H1 (cell line): ENCODE measurements around the gene CACNB2. TPM values are rescaled to one million over a fixed set of nuclear protein-coding genes. Genes with fewer than 3 reads are reported as not detected.

Experiments
- CTCF ChIA-PET: fragments of 300-600 bp; sonication (Branson Sonifier 250); formaldehyde crosslinking; loops from one replicate; lab custom pipeline; 2021; ENCODE audit not compliant: partially characterized antibody; lab: Charles Lee
- POLR2A ChIA-PET: fragments of 300-600 bp; sonication (Branson Sonifier 250); formaldehyde crosslinking; loops from one replicate; lab custom pipeline; 2021; ENCODE audit warnings: inconsistent platforms; ENCODE audit not compliant: partially characterized antibody; lab: Charles Lee
- DNase-seq, 2 experiments: peaks; one replicate each; pipeline versions ENCODE4 v3.0.0 to v3.0.0-alpha.2; 2010 to 2022; ENCODE audit warnings: low spot score in 2 of 2, low read depth in 1 of 2, mixed read lengths in 1 of 2
- FAIRE-seq: peaks from 2 replicates; lab custom pipeline; 2011; peaks lifted over from hg19 to GRCh38; lab: Jason Lieb, UNC
- H2AFZ ChIP-seq: 2 replicates; pipeline ENCODE4 v1.8.1; 2012; ENCODE audit warnings: low read length, inconsistent platforms
- H2AK5ac ChIP-seq: 2 replicates; pipeline ENCODE4 v1.6.1; 2013; ENCODE audit warnings: low read depth, low read length
- H2BK120ac ChIP-seq: replicated peaks from 2 replicates; pipeline ENCODE3; 2013; ENCODE audit warnings: low read depth, low read length, inconsistent platforms
- H2BK12ac ChIP-seq: 2 replicates; pipeline ENCODE4 v1.6.1; 2013; ENCODE audit warnings: low read depth, low read length
- H2BK15ac ChIP-seq: 2 replicates; pipeline ENCODE4 v1.6.1; 2013; ENCODE audit warnings: low read length
- H2BK20ac ChIP-seq: 2 replicates; pipeline ENCODE4 v1.6.1; 2013; ENCODE audit warnings: low read length
- H2BK5ac ChIP-seq: 2 replicates; pipeline ENCODE4 v1.6.1; 2013; ENCODE audit warnings: low read depth, low read length
- H3K14ac ChIP-seq: 2 replicates; pipeline ENCODE4 v1.6.1; 2013; ENCODE audit warnings: inconsistent platforms; ENCODE audit not compliant: insufficient read length
- H3K18ac ChIP-seq: 2 replicates; pipeline ENCODE4 v1.6.1; 2013; ENCODE audit warnings: low read length; ENCODE audit errors: extremely low read depth
- H3K23ac ChIP-seq: 2 replicates; pipeline ENCODE4 v1.6.1; 2013; ENCODE audit warnings: inconsistent platforms; ENCODE audit not compliant: insufficient read length
- H3K23me2 ChIP-seq: 2 replicates; pipeline ENCODE4 v1.6.1; 2013; ENCODE audit warnings: low read depth, low read length
- H3K27ac ChIP-seq: 2 replicates; pipeline ENCODE4 v1.6.1; 2011; ENCODE audit warnings: low read depth, low read length, inconsistent platforms
- H3K27me3 ChIP-seq, 4 experiments: replicated peaks in 1 of 4; 1 replicate in 1 of 4; 2 replicates in 3 of 4; pipeline versions ENCODE4 v1.6.1 to v1.8.1; 2011 to 2013; ENCODE audit warnings: low read length in 3 of 4, mild to moderate bottlenecking in 3 of 4, inconsistent platforms in 2 of 4, mixed read lengths in 2 of 4, moderate library complexity in 1 of 4; ENCODE audit not compliant: control insufficient read depth in 3 of 4, insufficient read depth in 3 of 4; ENCODE audit errors: extremely low read depth in 1 of 4
- H3K36me3 ChIP-seq, 4 experiments: 2 replicates each; pipeline versions ENCODE4 v1.6.1 to v1.8.1; 2011 to 2013; ENCODE audit warnings: mild to moderate bottlenecking in 4 of 4, low read length in 3 of 4, moderate library complexity in 2 of 4, control low read depth in 1 of 4, inconsistent platforms in 1 of 4; ENCODE audit not compliant: insufficient read depth in 4 of 4, control insufficient read depth in 2 of 4
- H3K4ac ChIP-seq: replicated peaks from 2 replicates; pipeline ENCODE3; 2013; ENCODE audit warnings: low read length, low read depth, mixed read lengths, inconsistent platforms; ENCODE audit not compliant: insufficient read length
- H3K4me1 ChIP-seq, 4 experiments: replicated peaks in 1 of 4; 1 replicate in 1 of 4; 2 replicates in 3 of 4; pipeline versions ENCODE4 v1.6.1 to v1.8.1; 2011 to 2013; ENCODE audit warnings: low read length in 3 of 4, inconsistent platforms in 2 of 4, mixed read lengths in 1 of 4; ENCODE audit not compliant: insufficient read depth in 4 of 4, control insufficient read depth in 3 of 4
- H3K4me2 ChIP-seq, 2 experiments: 2 replicates each; pipeline versions ENCODE4 v1.6.1 to v1.8.1; 2011 to 2013; ENCODE audit warnings: low read depth in 2 of 2, low read length in 2 of 2, control low read depth in 1 of 2, inconsistent platforms in 1 of 2, mild to moderate bottlenecking in 1 of 2; ENCODE audit not compliant: insufficient read depth in 1 of 2
- H3K4me3 ChIP-seq, 4 experiments: fragments of 200-600, 300-600 bp in 1 of 4; sonication (generic), shearing (Covaris generic), sonication (Bioruptor Twin) in 1 of 4; 2 replicates each; pipeline versions ENCODE4 v1.5.1 to v1.8.1; 2011 to 2016; ENCODE audit warnings: low read length in 4 of 4, low read depth in 3 of 4, control low read depth in 2 of 4, inconsistent platforms in 2 of 4, mild to moderate bottlenecking in 2 of 4, mixed read lengths in 1 of 4, moderate library complexity in 1 of 4; ENCODE audit not compliant: insufficient read depth in 2 of 4; ENCODE audit errors: extremely low read depth in 1 of 4
- H3K56ac ChIP-seq: replicated peaks from 2 replicates; pipeline ENCODE3; 2013; ENCODE audit warnings: low read depth, mild to moderate bottlenecking, mixed read lengths, low read length, inconsistent platforms; ENCODE audit not compliant: insufficient read length
- H3K79me1 ChIP-seq: 2 replicates; pipeline ENCODE4 v1.6.1; 2013; ENCODE audit warnings: low read depth, low read length, control low read depth
- H3K79me2 ChIP-seq, 2 experiments: 2 replicates each; pipeline versions ENCODE4 v1.6.1 to v1.8.1; 2012 to 2013; ENCODE audit warnings: low read length in 2 of 2, mild to moderate bottlenecking in 2 of 2, inconsistent platforms in 1 of 2; ENCODE audit not compliant: insufficient read depth in 2 of 2, control insufficient read depth in 1 of 2
- H3K9ac ChIP-seq, 4 experiments: replicated peaks in 1 of 4; 1 replicate in 1 of 4; 2 replicates in 3 of 4; pipeline versions ENCODE4 v1.6.1 to v1.8.1; 2011 to 2013; ENCODE audit warnings: low read depth in 3 of 4, low read length in 3 of 4, control low read depth in 2 of 4, mild to moderate bottlenecking in 2 of 4, moderate library complexity in 2 of 4, inconsistent platforms in 1 of 4; ENCODE audit errors: extremely low read depth in 1 of 4
- H3K9me3 ChIP-seq, 2 experiments: 2 replicates each; pipeline versions ENCODE4 v1.6.1 to v1.8.1; 2012 to 2013; ENCODE audit warnings: mild to moderate bottlenecking in 2 of 2, moderate library complexity in 2 of 2, control low read depth in 1 of 2, inconsistent platforms in 1 of 2, low read depth in 1 of 2, low read length in 1 of 2, mixed read lengths in 1 of 2; ENCODE audit not compliant: insufficient read depth in 2 of 2
- H4K20me1 ChIP-seq, 2 experiments: replicated peaks in 1 of 2; 2 replicates each; pipeline versions ENCODE3 to v1.8.1; 2011 to 2013; ENCODE audit warnings: inconsistent platforms in 2 of 2, low read length in 2 of 2, mild to moderate bottlenecking in 1 of 2; ENCODE audit not compliant: insufficient read depth in 2 of 2, control insufficient read depth in 1 of 2
- H4K5ac ChIP-seq: 2 replicates; pipeline ENCODE4 v1.6.1; 2013; ENCODE audit warnings: low read length, low read depth, mixed read lengths, inconsistent platforms; ENCODE audit not compliant: insufficient read length
- H4K8ac ChIP-seq: 2 replicates; pipeline ENCODE4 v1.8.0; 2013; ENCODE audit warnings: mild to moderate bottlenecking, moderate library complexity, low read length, inconsistent platforms; ENCODE audit not compliant: insufficient read depth; ENCODE audit errors: extremely low read depth
- H4K91ac ChIP-seq: replicated peaks from 2 replicates; pipeline ENCODE3; 2013; ENCODE audit warnings: low read length, mixed read lengths, inconsistent platforms; ENCODE audit not compliant: insufficient read length
- CREB1 ChIP-seq: IDR thresholded peaks from 2 replicates; pipeline ENCODE4 v1.6.1; 2012; ENCODE audit warnings: inconsistent platforms
- CTBP2 ChIP-seq: IDR thresholded peaks from 2 replicates; pipeline ENCODE4 v1.7.0; 2011; ENCODE audit warnings: borderline replicate concordance, mild to moderate bottlenecking, moderate library complexity, mixed read lengths, low read length; ENCODE audit not compliant: insufficient read depth, insufficient read length
- EZH2 ChIP-seq: fragments of 200-600 bp; sonication (generic); IDR thresholded peaks from 2 replicates; pipeline ENCODE4 v1.7.1; 2012; ENCODE audit warnings: low read depth, mild to moderate bottlenecking, moderate library complexity, low read length, inconsistent platforms; ENCODE audit not compliant: severe bottlenecking
- JUN ChIP-seq: IDR thresholded peaks from 2 replicates; pipeline ENCODE4 v1.6.1; 2011; ENCODE audit warnings: low read depth, mild to moderate bottlenecking, improper control_type of control experiment, low read length
- RXRA ChIP-seq: IDR thresholded peaks from 2 replicates; pipeline ENCODE4 v1.6.1; 2011; ENCODE audit warnings: low read depth, mild to moderate bottlenecking, low read length, moderate library complexity; ENCODE audit not compliant: insufficient read depth
- SIN3A ChIP-seq, 2 experiments: IDR thresholded peaks in 1 of 2; conservative IDR thresholded peaks in 1 of 2; 2 replicates each; pipeline ENCODE4 v1.6.1; 2011 to 2012; ENCODE audit warnings: low read length in 2 of 2, improper control_type of control experiment in 1 of 2, low read depth in 1 of 2, mild to moderate bottlenecking in 1 of 2
- SIRT6 ChIP-seq: IDR thresholded peaks from one replicate; pipeline ENCODE4 v1.7.1; 2012; ENCODE audit warnings: low read length, inconsistent platforms
- SRF ChIP-seq: IDR thresholded peaks from 2 replicates; pipeline ENCODE4 v1.6.1; 2011; ENCODE audit warnings: mild to moderate bottlenecking, low read depth, low read length, moderate library complexity
- TEAD4 ChIP-seq: IDR thresholded peaks from 2 replicates; pipeline ENCODE4 v1.6.1; 2012; ENCODE audit warnings: low read depth, low read length, inconsistent platforms, mixed read lengths
- WGBS, 2 experiments: shearing (Covaris generic) in 1 of 2; methylation state at CpG; one replicate each; pipeline versions ENCODE4 v1.1.6 to v1.1.7; 2013 to 2015; ENCODE audit warnings: low lambda C conversion rate in 2 of 2, mixed read lengths in 2 of 2, inconsistent platforms in 1 of 2, low coverage in 1 of 2, missing lambda C conversion rate in 1 of 2; ENCODE audit not compliant: insufficient replicate concordance in 2 of 2, insufficient coverage in 1 of 2, insufficient read length in 1 of 2; ENCODE audit errors: extremely low coverage in 1 of 2, missing lambda C conversion rate in 1 of 2; 5-methylcytosine and 5-hydroxymethylcytosine counted together
- polyA plus RNA-seq, 7 experiments: library from polyadenylated mRNA; depleted of rRNA in 3 of 7; stranded (reverse) in 5 of 7; unstranded in 2 of 7; fragments of >200 nt in 5 of 7; fragments of 200-250 nt in 2 of 7; gene quantifications; 1 replicate in 5 of 7; 2 replicates in 1 of 7; 4 replicates in 1 of 7; pipeline versions ENCODE4 v1.2.1 to v1.2.3, GENCODE V29; 2011 to 2013; ENCODE audit warnings: missing spikeins in 2 of 7, mixed read lengths in 2 of 7
- total RNA-seq: library from RNA; stranded (reverse); fragmentation: NEBNext Ultra II Directional; extraction: Animal tissue kit (Norgen Biotek cat#: 25700); gene quantifications from 2 replicates; pipeline ENCODE4 v1.2.1, GENCODE V29; 2021

The CACNB2 gene
- total and polyA plus RNA-seq, 2 of the 8 experiments (the other 6 are each of a cell fraction or from before 2014, with no cell fraction given): 2.4 to 3.2 TPM

GRCh38 chr10:18332484-18332883 is 192.3 kb downstream of the CACNB2 start:
- Histone ChIP-seq H3K9ac (no peak overlapping the region), H3K4me3 (no peak overlapping the region), H3K56ac (no peak overlapping the region), H3K23ac (no peak overlapping the region), H2BK12ac (no peak overlapping the region), H2AK5ac (no peak overlapping the region), H3K18ac (no peak overlapping the region), H3K14ac (no peak overlapping the region), H3K9me3 (no peaks in the 10 kb centered on the region), H3K23me2 (no peaks in the 10 kb centered on the region), H3K36me3 (no peaks in the 10 kb centered on the region), H3K79me1 (no peaks in the 10 kb centered on the region), H2BK15ac (no peak overlapping the region)
- 88% methylated on average over 1 of the region's 1 CpG; no CpG with 5 or more reads in 1 of the 2 experiments for WGBS, 2 experiments
- FAIRE-seq: no peak
- POLR2A ChIA-PET: no interaction called here
- CTCF ChIA-PET: interaction anchor here (0.8 to 1.0 kb wide), 2 partner anchors 19 to 140 kb away, joined by 3 read pairs; no protein-coding TSS in a partner anchor
- TF ChIP-seq TEAD4: no peak
- no peak for TF ChIP-seq SIRT6
- no peak for TF ChIP-seq CREB1
- no peak for TF ChIP-seq CTBP2
- no peak for TF ChIP-seq SRF
- TF ChIP-seq EZH2: no peak
- TF ChIP-seq RXRA: no peak
- TF ChIP-seq JUN: no peak
- no peak for TF ChIP-seq SIN3A (conservative IDR thresholded peaks at IDR 0.05 in 1 of 2, IDR thresholded peaks at IDR 0.05 in 1 of 2; ENCODE audit: low read depth in 1 of 2, low read length in 2 of 2)
- TF ChIP-seq, all 59 proteins: peak for 0
- no peak for DNase-seq
- no peak overlapping the region for H2BK5ac ChIP-seq
- H2AFZ ChIP-seq: no peak overlapping the region
- H2BK20ac ChIP-seq: no peak overlapping the region
- H3K27me3 ChIP-seq: no peaks in the 10 kb centered on the region
- no peak overlapping the region for H4K5ac ChIP-seq
- H3K27ac ChIP-seq: no peak overlapping the region
- no peak overlapping the region for H3K4me2 ChIP-seq
- no peaks in the 10 kb centered on the region for H4K20me1 ChIP-seq
- H3K79me2 ChIP-seq: no peaks in the 10 kb centered on the region
- H3K4me1 ChIP-seq: no peaks in the 10 kb centered on the region
- no peak overlapping the region for H4K91ac ChIP-seq
- no peak overlapping the region for H4K8ac ChIP-seq
- H2BK120ac ChIP-seq: no peak overlapping the region
- no peak overlapping the region for H3K4ac ChIP-seq
